Pancreas (tissue), 10 donors: Measurements from ENCODE around the gene TMTC2. TPM values are rescaled to one million over a fixed set of nuclear protein-coding genes. Genes with fewer than 3 reads are reported as not detected.
A peak's percentile ranks its signal among the peaks of the same experiment; 100 is the strongest.

Experiments
- ATAC-seq, 4 donors: fragments of 200-7000 bp; cut with Tn5 transposase; one replicate each; pipeline versions ENCODE4 v1.8.0 to v1.9.1; 2020; ENCODE audit warnings: mild to moderate bottlenecking in 4 of 4, moderate library complexity in 4 of 4
- DNase-seq, 6 donors: peaks; one replicate each; pipeline ENCODE4 v3.0.0-alpha.2; 2020
- FAIRE-seq: peaks from 2 replicates; lab custom pipeline; 2012; peaks lifted over from hg19 to GRCh38; lab: Jason Lieb, UNC
- H3K27ac ChIP-seq, 4 donors: fragments of 200-600 bp; sonication (generic); 1 replicate in 3 of 4; 2 replicates in 1 of 4; pipeline versions ENCODE4 v1.5.0 to v1.8.0; 2020
- H3K27me3 ChIP-seq, 4 donors: fragments of 200-600 bp; one replicate each; pipeline ENCODE4 v1.8.0; 2021
- H3K36me3 ChIP-seq, 3 donors: fragments of 200-600 bp; sonication (generic) in 1 of 3; one replicate each; pipeline versions ENCODE4 v1.5.0 to v1.8.0; 2020 to 2021
- H3K4me1 ChIP-seq, 3 donors: fragments of 200-600 bp; one replicate each; pipeline ENCODE4 v1.8.0; 2021
- H3K4me3 ChIP-seq, 4 donors: fragments of 200-600 bp; sonication (generic) in 2 of 4; one replicate each; pipeline versions ENCODE4 v1.5.0 to v1.8.0; 2020 to 2021
- H3K9me3 ChIP-seq, 4 donors: fragments of 200-600 bp; one replicate each; pipeline ENCODE4 v1.8.0; 2021
- CTCF ChIP-seq, 4 donors: fragments of 200-600 bp; sonication (generic) in 3 of 4; IDR thresholded peaks; one replicate each; pipeline versions ENCODE4 v1.5.0 to v1.8.0; 2021; ENCODE audit warnings: antibody characterized with exemption in 4 of 4
- WGBS, 2 donors: extraction: QIAGEN DNeasy Blood & Tissue Kit; methylation state at CpG; one replicate each; pipeline ENCODE4 v1.1.7; 2013; 5-methylcytosine and 5-hydroxymethylcytosine counted together
- intact Hi-C, 3 donors: fragments of 100-400 bp; cut with DNase I; formaldehyde crosslinking; loops; one replicate each; pipeline versions ENCODE4 v1.11.1 to v1.14.2; 2022
- polyA plus RNA-seq, 2 donors: library from polyadenylated mRNA; stranded (reverse); fragments of 200-250 nt; gene quantifications; one replicate each; pipeline ENCODE4 v1.2.3, GENCODE V29; 2013
- total RNA-seq, 6 donors: library from RNA; stranded (reverse); fragmentation: NEBNext Ultra II Directional in 4 of 6; extraction: Animal tissue kit (Norgen Biotek cat#: 25700) in 4 of 6; gene quantifications; one replicate each; pipeline versions ENCODE4 v1.2.1 to v1.2.4, GENCODE V29; 2021 to 2023
- donor health status: healthy with polysubstance abuse.
- donor health status: DM: no; HTN: no; CAD: no; lungs with moderate emphysema.
- donor health status: DM: no; HTN: no; CAD: no.
- donor health status: control.
- donor health status: control.
- donor health status: Bipolar disorder and iron deficiency.
- donor health status: DM: yes; HTN: yes; CAD: no.
- donor health status: DM: no; HTN: no; CAD: no.
- donor health status: DM: no; HTN: no; CAD: no.
- donor health status: DM: yes; HTN: yes; CAD: no.

TMTC2 gene
- total and polyA plus RNA-seq, 8 donors = 5.3 to 14.4 (median 6.4) TPM

DNA sequence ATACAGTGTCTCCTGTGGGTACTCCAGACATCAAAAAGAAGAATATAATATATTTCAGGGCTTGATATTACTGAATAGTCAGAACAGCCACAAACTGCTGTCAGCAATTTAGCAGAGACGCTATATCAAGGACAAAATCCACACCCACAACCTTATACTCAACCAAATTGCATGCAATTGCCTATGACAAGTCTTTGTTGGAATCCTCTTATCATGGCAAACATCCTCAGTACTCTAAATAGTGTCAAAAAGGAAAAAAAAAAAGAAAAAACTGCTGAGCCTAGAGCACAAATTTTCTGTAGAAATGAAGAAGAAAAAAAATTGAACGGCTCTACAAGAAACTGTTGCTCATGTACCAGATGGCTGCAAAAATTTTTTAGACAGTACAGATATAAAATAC, 485.7 kb downstream of the TMTC2 start:
- no peak for ATAC-seq
- intact Hi-C loops = no loop called here
- Histone ChIP-seq H3K9me3 (no peaks in the 10 kb centered on the region), H3K36me3 (no peaks in the 10 kb centered on the region), H3K27me3 (no peaks in the 10 kb centered on the region), H3K4me3 (no peak overlapping the region), H3K4me1 (peaks cover 0 to 4% (median 4%) of the 10 kb centered on the region in 3 donors), H3K27ac (no peak overlapping the region)
- no peak for TF ChIP-seq CTCF (IDR thresholded peaks at IDR 0.05)
- 67 to 74% methylated on average over 2 of the region's 2 CpGs for WGBS, 2 donors
- FAIRE-seq = no peak
- DNase-seq = no peak

- no peaks in the 10 kb centered on the region for H3K27me3 ChIP-seq
- H3K36me3 ChIP-seq = no peaks in the 10 kb centered on the region
- DNase-seq = no peak
- no peak overlapping the region for H3K27ac ChIP-seq
- H3K4me1 ChIP-seq = peaks cover 0 to 4% (median 4%) of the 10 kb centered on the region in 3 donors
- intact Hi-C loops = no loop called here
- peak in 2 of 4 donors; percentile 29 to 48 for ATAC-seq
- WGBS, 2 donors = 24 to 28% methylated on average over 7 of the region's 7 CpGs
- TF ChIP-seq CTCF (IDR thresholded peaks at IDR 0.05) = no peak
- FAIRE-seq = no peak
- no peak overlapping the region for H3K4me3 ChIP-seq
- H3K9me3 ChIP-seq = no peaks in the 10 kb centered on the region
Observed at GRCh38 chr12:83172866-83173649, 486.4 kb downstream of the TMTC2 start.

- no peak for DNase-seq
Observed at GRCh38 chr12:83179999-83180398, 493.3 kb downstream of the TMTC2 start.

DNA sequence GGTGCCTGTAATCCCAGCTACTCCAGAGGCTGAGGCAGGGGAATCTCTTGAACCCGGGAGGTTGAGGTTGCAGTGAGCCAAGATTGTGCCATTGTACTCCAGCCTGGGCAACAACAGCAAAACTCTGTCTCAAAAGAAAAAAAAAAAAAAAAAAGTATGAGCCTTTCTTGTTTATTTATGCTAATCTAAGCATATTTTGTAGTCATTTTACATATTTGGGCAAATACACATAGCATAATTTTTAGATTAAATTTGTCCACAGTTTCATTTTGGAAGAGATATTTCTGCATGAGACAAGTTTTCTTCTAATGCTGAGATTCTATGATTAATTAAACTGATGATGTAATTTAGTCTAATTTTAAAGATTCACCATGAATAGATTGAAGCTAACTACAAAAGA, 494.4 kb downstream of the TMTC2 start:
- H3K27ac ChIP-seq = no peak overlapping the region
- no peaks in the 10 kb centered on the region for H3K9me3 ChIP-seq

More at GRCh38 chr12:83179999-83180398, 493.3 kb downstream of the TMTC2 start:
- no peak for TF ChIP-seq CTCF (IDR thresholded peaks at IDR 0.05)
- Histone ChIP-seq H3K9me3 (no peaks in the 10 kb centered on the region), H3K4me1 (no peaks in the 10 kb centered on the region), H3K36me3 (no peaks in the 10 kb centered on the region), H3K27me3 (no peaks in the 10 kb centered on the region), H3K4me3 (no peak overlapping the region), H3K27ac (no peak overlapping the region)
- FAIRE-seq (no peak), ATAC-seq (no peak)
- intact Hi-C loops = no loop called here

More for the DNA sequence above, 494.4 kb downstream of the TMTC2 start:
- Histone ChIP-seq H3K36me3 (no peaks in the 10 kb centered on the region), H3K27me3 (no peaks in the 10 kb centered on the region), H3K4me1 (peaks cover 0 to 2% (median 0%) of the 10 kb centered on the region in 3 donors), H3K4me3 (no peak overlapping the region)
- intact Hi-C loops = no loop called here
- no peak for ATAC-seq
- no peak for FAIRE-seq
- TF ChIP-seq CTCF (IDR thresholded peaks at IDR 0.05) = no peak
- no peak for DNase-seq
- 92 to 96% methylated on average over 1 of the region's 1 CpG for WGBS, 2 donors
